Measurements from ENCODE around the gene BNC2. TPM values are rescaled to one million over a fixed set of nuclear protein-coding genes. Genes with fewer than 3 reads are reported as not detected.

The BNC2 gene
- total RNA-seq, 1 donor from 2014 or later: 2.4 TPM

- no peak overlapping the region for H3K27ac ChIP-seq
- Mint-ChIP-seq H3K27me3 (ENCODE audit: insufficient read depth, low read depth) (peaks cover 3% of the 10 kb centered on the region), H3K4me3 (no peak overlapping the region), H3K27ac (no peak overlapping the region), H3K4me1 (peaks cover 34% of the 10 kb centered on the region), H3K9me3 (no peaks in the 10 kb centered on the region), H3K36me3 (no peaks in the 10 kb centered on the region)
- H3K4me1 ChIP-seq: peaks cover 16% of the 10 kb centered on the region
- no peak overlapping the region for H3K4me2 ChIP-seq
- DNase-seq (ENCODE audit: low spot score): no peak
- no peak for TF ChIP-seq CTCF (IDR thresholded peaks at IDR 0.05)
- no peak for TF ChIP-seq EZH2 (IDR thresholded peaks at IDR 0.05)
- no peak for TF ChIP-seq EZH2phosphoT487 (IDR thresholded peaks at IDR 0.05)
- H3K4me3 ChIP-seq: no peak overlapping the region
- no peaks in the 10 kb centered on the region for H3F3A ChIP-seq (ENCODE audit: low read depth)
- no peaks in the 10 kb centered on the region for H3K36me3 ChIP-seq
- H3K9ac ChIP-seq: no peak overlapping the region
- H3K27me3 ChIP-seq: no peaks in the 10 kb centered on the region
- H3K9me3 ChIP-seq (ENCODE audit: low read depth): no peaks in the 10 kb centered on the region
- H2AFZ ChIP-seq (replicated peaks): peak overlapping the region; percentile 84
- no peaks in the 10 kb centered on the region for H4K20me1 ChIP-seq (ENCODE audit: low read depth)
- H3K79me2 ChIP-seq (ENCODE audit: low read depth): no peaks in the 10 kb centered on the region
Observed at GRCh38 chr9:16680541-16680940, 189.9 kb downstream of the BNC2 start.

GRCh38 chr9:16679327-16679821 lies 191.1 kb downstream of the BNC2 start:
- H3K9me3 Mint-ChIP-seq: no peaks in the 10 kb centered on the region
- no peaks in the 10 kb centered on the region for H3K36me3 Mint-ChIP-seq
- Histone ChIP-seq H3K27ac (no peak overlapping the region), H4K20me1 (ENCODE audit: low read depth) (no peaks in the 10 kb centered on the region), H3K4me3 (no peak overlapping the region), H3K4me1 (peaks cover 16% of the 10 kb centered on the region), H3K9me3 (ENCODE audit: low read depth) (no peaks in the 10 kb centered on the region), H3F3A (ENCODE audit: low read depth) (no peaks in the 10 kb centered on the region), H3K27me3 (no peaks in the 10 kb centered on the region), H3K36me3 (no peaks in the 10 kb centered on the region), H3K79me2 (ENCODE audit: low read depth) (no peaks in the 10 kb centered on the region), H3K4me2 (no peak overlapping the region), H2AFZ (replicated peaks) (no peak overlapping the region), H3K9ac (no peak overlapping the region)
- TF ChIP-seq EZH2 (IDR thresholded peaks at IDR 0.05) (no peak), EZH2phosphoT487 (IDR thresholded peaks at IDR 0.05) (no peak), CTCF (IDR thresholded peaks at IDR 0.05) (no peak)
- DNase-seq (ENCODE audit: low spot score): no peak
- H3K4me1 Mint-ChIP-seq: peaks cover 34% of the 10 kb centered on the region
- H3K27ac Mint-ChIP-seq: no peak overlapping the region
- peaks cover 2% of the 10 kb centered on the region for H3K27me3 Mint-ChIP-seq (ENCODE audit: insufficient read depth, low read depth)
- H3K4me3 Mint-ChIP-seq: no peak overlapping the region

- Mint-ChIP-seq H3K36me3 (no peaks in the 10 kb centered on the region), H3K27me3 (ENCODE audit: insufficient read depth, low read depth) (peaks cover 2% of the 10 kb centered on the region), H3K27ac (no peak overlapping the region), H3K9me3 (no peaks in the 10 kb centered on the region), H3K4me1 (peaks cover 21% of the 10 kb centered on the region), H3K4me3 (no peak overlapping the region)
- Histone ChIP-seq H3K9me3 (ENCODE audit: low read depth) (no peaks in the 10 kb centered on the region), H3K9ac (no peak overlapping the region), H3K79me2 (ENCODE audit: low read depth) (no peaks in the 10 kb centered on the region), H2AFZ (replicated peaks) (no peak overlapping the region), H3K36me3 (no peaks in the 10 kb centered on the region), H4K20me1 (ENCODE audit: low read depth) (no peaks in the 10 kb centered on the region), H3K4me3 (no peak overlapping the region), H3K4me1 (peaks cover 9% of the 10 kb centered on the region), H3K27me3 (no peaks in the 10 kb centered on the region), H3K27ac (no peak overlapping the region), H3F3A (ENCODE audit: low read depth) (no peaks in the 10 kb centered on the region), H3K4me2 (no peak overlapping the region)
- TF ChIP-seq EZH2phosphoT487 (IDR thresholded peaks at IDR 0.05) (no peak), CTCF (IDR thresholded peaks at IDR 0.05) (no peak), EZH2 (IDR thresholded peaks at IDR 0.05) (no peak)
- no peak for DNase-seq (ENCODE audit: low spot score)
Observed at GRCh38 chr9:16676519-16676918, 194.0 kb downstream of the BNC2 start.
